Endothelial cell of umbilical vein (primary cell): ENCODE data around the gene RASGRF2. TPM values are rescaled to one million over a fixed set of nuclear protein-coding genes. Genes with fewer than 3 reads are reported as not detected.

Experiments used
- BruUV-seq: library from RNA; stranded (reverse); fragments of 400-500 nt; replicated peaks from 2 replicates; lab custom pipeline; 2021; lab: Mats Ljungman, UMichigan
- CTCF ChIA-PET: fragments of 300-600, 350-600 bp; sonication (Branson Sonifier 250); formaldehyde crosslinking; loops from one replicate; lab custom pipeline; 2021; ENCODE audit warnings: antibody characterized with exemption, inconsistent platforms; lab: Charles Lee
- POLR2A ChIA-PET: fragments of 300-600, 350-600 bp; sonication (Branson Sonifier 250); formaldehyde crosslinking; loops from one replicate; lab custom pipeline; 2021; ENCODE audit warnings: antibody characterized with exemption, inconsistent platforms; lab: Charles Lee
- DNase-seq: peaks from one replicate; pipeline ENCODE4 v3.0.0-alpha.2; 2011; ENCODE audit warnings: low read depth, low spot score
- FAIRE-seq: peaks from 2 replicates; lab custom pipeline; 2011; peaks lifted over from hg19 to GRCh38; lab: Jason Lieb, UNC
- H2AFZ ChIP-seq: 2 replicates; pipeline ENCODE4 v1.6.0; 2012; ENCODE audit warnings: low read depth, low read length, control low read depth, inconsistent platforms
- H3K27ac ChIP-seq: 2 replicates; pipeline ENCODE4 v1.5.1; 2011; ENCODE audit warnings: low read depth, mild to moderate bottlenecking, control low read depth, low read length, moderate library complexity; ENCODE audit not compliant: insufficient read depth
- H3K27me3 ChIP-seq, 2 experiments: 2 replicates each; pipeline versions ENCODE4 v1.6.0 to v1.6.1; 2011; ENCODE audit warnings: low read length in 2 of 2, mixed read lengths in 1 of 2; ENCODE audit not compliant: control insufficient read depth in 2 of 2, insufficient read depth in 2 of 2
- H3K36me3 ChIP-seq, 2 experiments: 2 replicates in 1 of 2; 3 replicates in 1 of 2; pipeline ENCODE4 v1.5.1; 2011; ENCODE audit warnings: low read length in 2 of 2, mild to moderate bottlenecking in 1 of 2, moderate library complexity in 1 of 2; ENCODE audit not compliant: control insufficient read depth in 2 of 2, insufficient read depth in 2 of 2; ENCODE audit errors: extremely low read depth in 1 of 2
- H3K4me1 ChIP-seq: 3 replicates; pipeline ENCODE4 v1.5.1; 2011; ENCODE audit warnings: mild to moderate bottlenecking, low read length; ENCODE audit not compliant: control insufficient read depth, insufficient read depth; ENCODE audit errors: extremely low read depth
- H3K4me2 ChIP-seq: 2 replicates; pipeline ENCODE4 v1.6.1; 2011; ENCODE audit warnings: low read length, control low read depth, mixed read lengths; ENCODE audit not compliant: insufficient read depth
- H3K4me3 ChIP-seq, 3 experiments: fragments of 200-600 bp in 1 of 3; sonication (generic), shearing (Covaris generic) in 1 of 3; replicated peaks in 1 of 3; 2 replicates each; pipeline ENCODE4 v1.5.1; 2011 to 2016; ENCODE audit warnings: control low read depth in 3 of 3, low read length in 3 of 3, mild to moderate bottlenecking in 2 of 3, inconsistent platforms in 1 of 3, low read depth in 1 of 3, moderate library complexity in 1 of 3; ENCODE audit not compliant: insufficient read depth in 1 of 3
- H3K79me2 ChIP-seq: 2 replicates; pipeline ENCODE4 v1.6.0; 2012; ENCODE audit warnings: low read length, inconsistent platforms; ENCODE audit not compliant: control insufficient read depth, insufficient read depth
- H3K9ac ChIP-seq: replicated peaks from 2 replicates; pipeline ENCODE3; 2011; ENCODE audit warnings: low read length, control low read depth; ENCODE audit not compliant: insufficient read depth; ENCODE audit errors: extremely low read depth
- H3K9me1 ChIP-seq: replicated peaks from 3 replicates; pipeline ENCODE4 v1.6.0; 2011; ENCODE audit warnings: mild to moderate bottlenecking, low read length; ENCODE audit not compliant: control insufficient read depth, insufficient read depth; ENCODE audit errors: extremely low read depth
- H3K9me3 ChIP-seq: replicated peaks from 2 replicates; pipeline ENCODE4 v1.5.1; 2012; ENCODE audit warnings: low read length, inconsistent platforms; ENCODE audit not compliant: control insufficient read depth, insufficient read depth
- H4K20me1 ChIP-seq: replicated peaks from 2 replicates; pipeline ENCODE3; 2011; ENCODE audit warnings: mild to moderate bottlenecking, low read length; ENCODE audit not compliant: control insufficient read depth, insufficient read depth; ENCODE audit errors: extremely low read depth
- FOS ChIP-seq: IDR thresholded peaks from 2 replicates; pipeline ENCODE4 v1.6.1; 2011; ENCODE audit warnings: mild to moderate bottlenecking, low read length, moderate library complexity, borderline replicate concordance; ENCODE audit not compliant: insufficient read depth
- JUN ChIP-seq: IDR thresholded peaks from 2 replicates; pipeline ENCODE4 v1.6.1; 2011; ENCODE audit warnings: borderline replicate concordance, low read depth; ENCODE audit not compliant: insufficient read length, insufficient read depth
- dilution Hi-C: fragments of 300-500 bp; cut with MboI; formaldehyde crosslinking; loops from one replicate; pipeline ENCODE4 v1.15.0; 2019; ENCODE audit warnings: low sequenced_read_pairs; ENCODE audit not compliant: extremely low pct_ligation_motif_present
- intact Hi-C: fragments of 100-400 bp; cut with micrococcal nuclease; formaldehyde crosslinking; loops from one replicate; pipeline ENCODE4 v1.10.0; 2022
- polyA plus RNA-seq, 4 experiments: library from polyadenylated mRNA; depleted of rRNA in 3 of 4; stranded (reverse) in 3 of 4; unstranded in 1 of 4; fragments of >200 nt; gene quantifications; 2 replicates each; pipeline versions ENCODE4 v1.2.1 to v1.2.3, GENCODE V29; 2011 to 2012; ENCODE audit warnings: missing spikeins in 1 of 4
- total RNA-seq: library from RNA; stranded (reverse); gene quantifications from 2 replicates; pipeline ENCODE4 v1.2.3, GENCODE V29; 2021
- TF ChIP-seq, protein P1 (sequence below), 2 donors: IDR thresholded peaks; 1 replicate in 1 of 2; 2 replicates in 1 of 2; pipeline ENCODE4 v1.5.1; 2011; ENCODE audit warnings: low read length in 2 of 2, mild to moderate bottlenecking in 2 of 2, moderate library complexity in 2 of 2, control low read depth in 1 of 2, inconsistent platforms in 1 of 2, low read depth in 1 of 2; ENCODE audit not compliant: insufficient read depth in 1 of 2; ENCODE audit errors: extremely low read depth in 1 of 2
- TF ChIP-seq, protein P2 (sequence below): IDR thresholded peaks from 2 replicates; pipeline ENCODE4 v1.6.1; 2011; ENCODE audit not compliant: insufficient read depth, insufficient read length

RASGRF2 gene
- total and polyA plus RNA-seq, 2 donors (not counting 3 experiments of a cell fraction or from before 2014, with no cell fraction given): 0.41 to 4.0 TPM

DNA sequence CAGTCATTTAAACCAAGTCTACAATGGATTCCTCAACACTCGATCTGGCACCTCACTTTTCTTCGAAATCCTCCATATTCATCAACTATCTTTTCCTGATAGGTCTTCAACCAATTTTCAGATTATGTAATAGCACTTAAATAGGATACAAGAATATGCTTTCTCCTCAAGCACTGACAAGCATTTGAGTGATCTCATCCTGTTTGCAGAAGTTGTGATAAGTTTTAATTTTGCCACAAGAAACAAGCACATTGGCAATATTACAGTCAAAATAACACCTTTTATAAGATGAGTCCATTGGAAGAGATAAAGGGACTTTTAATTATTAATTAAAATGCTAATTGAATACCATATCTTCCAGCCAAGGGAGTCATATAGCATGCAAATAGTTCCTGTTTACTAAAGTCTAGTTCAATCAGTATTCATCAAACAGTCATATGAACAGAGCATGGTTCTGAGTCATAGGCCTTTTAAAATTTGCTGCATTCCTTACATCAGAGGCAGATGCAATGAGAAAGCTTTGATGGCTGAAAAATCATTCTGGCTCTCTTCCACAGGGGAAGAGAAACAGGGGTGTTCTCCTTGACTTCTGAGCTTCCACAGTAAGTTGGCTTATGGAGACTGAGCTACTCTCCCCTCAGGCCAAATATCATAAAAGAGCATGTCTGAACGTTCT, 308.5 kb downstream of the RASGRF2 start:
- ChIA-PET POLR2A (interaction anchor here (0.7 kb wide), 1 partner anchor 601 kb away, joined by 4 read pairs; no protein-coding TSS in a partner anchor), CTCF (interaction anchor here (1.1 kb wide), 1 partner anchor 67 kb away, joined by 3 read pairs; no protein-coding TSS in a partner anchor)

More for the DNA sequence above, 308.5 kb downstream of the RASGRF2 start:
- peak; percentile 28 for FAIRE-seq
- no peaks in the 10 kb centered on the region for H3K36me3 ChIP-seq
- no peaks in the 10 kb centered on the region for H3K9me1 ChIP-seq
- no peak overlapping the region for H2AFZ ChIP-seq
- TF ChIP-seq JUN (peak; percentile 23), FOS (peak; percentile 53)
- TF ChIP-seq, protein P1, sequence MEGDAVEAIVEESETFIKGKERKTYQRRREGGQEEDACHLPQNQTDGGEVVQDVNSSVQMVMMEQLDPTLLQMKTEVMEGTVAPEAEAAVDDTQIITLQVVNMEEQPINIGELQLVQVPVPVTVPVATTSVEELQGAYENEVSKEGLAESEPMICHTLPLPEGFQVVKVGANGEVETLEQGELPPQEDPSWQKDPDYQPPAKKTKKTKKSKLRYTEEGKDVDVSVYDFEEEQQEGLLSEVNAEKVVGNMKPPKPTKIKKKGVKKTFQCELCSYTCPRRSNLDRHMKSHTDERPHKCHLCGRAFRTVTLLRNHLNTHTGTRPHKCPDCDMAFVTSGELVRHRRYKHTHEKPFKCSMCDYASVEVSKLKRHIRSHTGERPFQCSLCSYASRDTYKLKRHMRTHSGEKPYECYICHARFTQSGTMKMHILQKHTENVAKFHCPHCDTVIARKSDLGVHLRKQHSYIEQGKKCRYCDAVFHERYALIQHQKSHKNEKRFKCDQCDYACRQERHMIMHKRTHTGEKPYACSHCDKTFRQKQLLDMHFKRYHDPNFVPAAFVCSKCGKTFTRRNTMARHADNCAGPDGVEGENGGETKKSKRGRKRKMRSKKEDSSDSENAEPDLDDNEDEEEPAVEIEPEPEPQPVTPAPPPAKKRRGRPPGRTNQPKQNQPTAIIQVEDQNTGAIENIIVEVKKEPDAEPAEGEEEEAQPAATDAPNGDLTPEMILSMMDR (IDR thresholded peaks at IDR 0.05; ENCODE audit: extremely low read depth in 1 of 2, insufficient read depth in 1 of 2, low read depth in 1 of 2, low read length in 2 of 2): no peak
- TF ChIP-seq, protein P2, sequence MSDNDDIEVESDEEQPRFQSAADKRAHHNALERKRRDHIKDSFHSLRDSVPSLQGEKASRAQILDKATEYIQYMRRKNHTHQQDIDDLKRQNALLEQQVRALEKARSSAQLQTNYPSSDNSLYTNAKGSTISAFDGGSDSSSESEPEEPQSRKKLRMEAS: no peak
- H3K9ac ChIP-seq: no peak overlapping the region
- H3K4me3 ChIP-seq: no peak overlapping the region
- dilution Hi-C loops (no loop called here), intact Hi-C loops (no loop called here)
- H3K27me3 ChIP-seq: no peaks in the 10 kb centered on the region
- no peaks in the 10 kb centered on the region for H3K9me3 ChIP-seq
- H3K79me2 ChIP-seq: peaks cover 2% of the 10 kb centered on the region
- BruUV-seq: no TSS peak
- no peaks in the 10 kb centered on the region for H4K20me1 ChIP-seq
- H3K27ac ChIP-seq: no peak overlapping the region
- H3K4me2 ChIP-seq: no peak overlapping the region
- DNase-seq: peak; percentile 60
- H3K4me1 ChIP-seq: no peaks in the 10 kb centered on the region
